Measurements from ENCODE around the gene PTPRR. TPM values are rescaled to one million over a fixed set of nuclear protein-coding genes. Genes with fewer than 3 reads are reported as not detected.

PTPRR gene
- total and polyA plus RNA-seq, 8 donors: 0.45 to 11.1 (median 3.9) TPM; not detected in 2

DNA sequence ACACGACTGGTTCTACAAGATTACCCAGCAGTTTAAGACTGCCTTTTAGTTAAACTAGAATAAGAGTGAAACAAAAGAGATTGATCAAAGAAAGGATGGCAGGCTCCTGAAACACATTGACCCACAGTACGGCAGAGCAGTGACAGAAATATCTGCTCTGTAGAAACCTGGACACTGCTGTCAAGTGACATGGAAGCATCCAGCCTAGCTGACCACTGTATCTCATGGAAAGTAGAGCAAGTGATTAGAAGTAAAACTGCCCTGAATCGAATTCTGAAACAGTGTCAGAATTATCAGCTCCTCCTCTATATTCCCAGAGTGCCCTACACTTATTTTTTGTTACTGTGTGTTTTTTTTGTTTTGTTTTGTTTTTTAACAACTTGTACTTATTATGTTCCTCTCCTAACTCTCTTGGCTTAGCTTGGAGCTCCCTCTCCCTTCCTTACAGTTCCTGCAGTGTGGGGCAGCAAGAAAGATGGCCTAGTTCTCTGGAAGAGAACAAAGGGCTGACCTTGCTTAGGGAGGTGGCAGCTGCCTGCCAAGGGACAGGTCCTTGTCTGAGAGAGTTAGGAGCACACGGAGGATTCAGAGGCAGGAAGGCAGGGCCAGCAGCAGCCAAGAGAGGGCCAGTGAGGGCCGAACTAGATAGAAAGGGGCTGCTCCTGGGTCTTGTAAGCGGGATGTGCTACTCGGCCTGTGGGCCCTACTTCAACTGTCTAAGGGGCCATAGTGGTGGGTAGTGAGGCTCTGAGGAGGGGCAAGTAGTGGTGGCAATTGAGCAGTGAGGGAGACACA, 97.2 kb downstream of the PTPRR start:
- no peaks in the 10 kb centered on the region for H3K4me1 ChIP-seq
- intact Hi-C loops (cut with DNase I; ENCODE audit: low total_unique reads): no loop called here
- H3K9me3 ChIP-seq: peaks cover 0 to 3% (median 0%) of the 10 kb centered on the region in 4 donors
- H3K36me3 ChIP-seq: no peaks in the 10 kb centered on the region
- no peaks in the 10 kb centered on the region for H3K27me3 ChIP-seq
- WGBS, 5 donors: 68 to 73% (median 72%) methylated on average over 7 of the region's 7 CpGs
- TF ChIP-seq, protein P1, sequence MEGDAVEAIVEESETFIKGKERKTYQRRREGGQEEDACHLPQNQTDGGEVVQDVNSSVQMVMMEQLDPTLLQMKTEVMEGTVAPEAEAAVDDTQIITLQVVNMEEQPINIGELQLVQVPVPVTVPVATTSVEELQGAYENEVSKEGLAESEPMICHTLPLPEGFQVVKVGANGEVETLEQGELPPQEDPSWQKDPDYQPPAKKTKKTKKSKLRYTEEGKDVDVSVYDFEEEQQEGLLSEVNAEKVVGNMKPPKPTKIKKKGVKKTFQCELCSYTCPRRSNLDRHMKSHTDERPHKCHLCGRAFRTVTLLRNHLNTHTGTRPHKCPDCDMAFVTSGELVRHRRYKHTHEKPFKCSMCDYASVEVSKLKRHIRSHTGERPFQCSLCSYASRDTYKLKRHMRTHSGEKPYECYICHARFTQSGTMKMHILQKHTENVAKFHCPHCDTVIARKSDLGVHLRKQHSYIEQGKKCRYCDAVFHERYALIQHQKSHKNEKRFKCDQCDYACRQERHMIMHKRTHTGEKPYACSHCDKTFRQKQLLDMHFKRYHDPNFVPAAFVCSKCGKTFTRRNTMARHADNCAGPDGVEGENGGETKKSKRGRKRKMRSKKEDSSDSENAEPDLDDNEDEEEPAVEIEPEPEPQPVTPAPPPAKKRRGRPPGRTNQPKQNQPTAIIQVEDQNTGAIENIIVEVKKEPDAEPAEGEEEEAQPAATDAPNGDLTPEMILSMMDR (IDR thresholded peaks at IDR 0.05): no peak
- no peak for TF ChIP-seq POLR2AphosphoS5 (IDR thresholded peaks at IDR 0.05)
- no peak for TF ChIP-seq EP300 (IDR thresholded peaks at IDR 0.05)
- no peak for TF ChIP-seq POLR2A (IDR thresholded peaks at IDR 0.05)
- no peak for DNase-seq
- H3K4me3 ChIP-seq: no peak overlapping the region
- no peak overlapping the region for H3K27ac ChIP-seq

DNA sequence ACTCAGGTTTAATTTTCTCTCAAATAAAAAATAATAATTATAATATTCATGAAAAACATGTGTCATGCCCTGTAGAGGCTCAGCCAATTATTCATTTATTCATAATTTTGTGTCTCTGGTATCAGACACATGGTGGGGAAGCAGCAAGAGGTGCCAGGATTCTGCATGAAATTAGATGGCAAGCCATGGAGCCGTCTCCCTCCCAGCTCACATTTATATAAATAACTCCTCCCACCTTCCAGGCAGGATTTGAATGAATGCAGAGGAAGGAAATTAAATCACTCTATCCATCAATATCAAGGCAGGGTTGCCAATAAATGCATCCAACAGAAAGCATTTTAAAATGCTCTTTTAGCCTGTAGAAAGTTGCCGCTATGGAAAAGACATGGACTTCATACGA, 98.1 kb downstream of the PTPRR start:
- H3K9me3 ChIP-seq: peaks cover 0 to 3% (median 0%) of the 10 kb centered on the region in 4 donors
- no peak overlapping the region for H3K4me3 ChIP-seq
- TF ChIP-seq POLR2AphosphoS5 (IDR thresholded peaks at IDR 0.05) (no peak), POLR2A (IDR thresholded peaks at IDR 0.05) (no peak), EP300 (IDR thresholded peaks at IDR 0.05) (no peak)
- TF ChIP-seq, protein P1 (IDR thresholded peaks at IDR 0.05): no peak
- intact Hi-C loops (cut with DNase I; ENCODE audit: low total_unique reads): no loop called here
- no peaks in the 10 kb centered on the region for H3K36me3 ChIP-seq
- H3K27me3 ChIP-seq: no peaks in the 10 kb centered on the region
- H3K4me1 ChIP-seq: no peaks in the 10 kb centered on the region
- no peak for DNase-seq
- WGBS, 5 donors: 77 to 83% (median 78%) methylated on average over 3 of the region's 3 CpGs
- H3K27ac ChIP-seq: no peak overlapping the region

DNA sequence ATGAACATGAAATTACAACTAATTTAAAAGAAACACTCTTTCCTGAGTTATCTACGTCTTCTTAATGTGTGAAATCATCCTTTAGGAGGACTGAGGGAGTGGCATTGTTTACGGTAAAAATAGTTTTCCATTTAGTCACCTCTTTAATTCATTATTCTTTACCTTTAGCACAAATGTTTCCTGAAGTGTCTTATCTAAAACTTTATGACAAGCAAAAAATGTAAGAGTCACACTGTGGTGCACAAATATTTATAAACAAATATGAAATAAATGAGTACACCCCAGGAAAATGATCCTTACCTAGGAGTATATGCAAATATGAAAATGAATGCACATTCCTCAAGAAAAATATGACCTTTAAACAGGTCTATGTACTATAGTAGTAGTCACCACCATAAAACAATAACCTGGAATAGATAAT, 104.6 kb downstream of the PTPRR start:
- H3K4me1 ChIP-seq: no peaks in the 10 kb centered on the region
- H3K36me3 ChIP-seq: no peaks in the 10 kb centered on the region
- no peak overlapping the region for H3K27ac ChIP-seq
- intact Hi-C loops (cut with DNase I; ENCODE audit: low total_unique reads): no loop called here
- 39 to 71% (median 49%) methylated on average over 2 of the region's 2 CpGs for WGBS, 5 donors
- TF ChIP-seq, protein P1 (IDR thresholded peaks at IDR 0.05): no peak
- no peak for TF ChIP-seq POLR2AphosphoS5 (IDR thresholded peaks at IDR 0.05)
- TF ChIP-seq POLR2A (IDR thresholded peaks at IDR 0.05): no peak
- TF ChIP-seq EP300 (IDR thresholded peaks at IDR 0.05): no peak
- peaks cover 0 to 3% (median 0%) of the 10 kb centered on the region in 4 donors for H3K9me3 ChIP-seq
- no peaks in the 10 kb centered on the region for H3K27me3 ChIP-seq
- H3K4me3 ChIP-seq: no peak overlapping the region
- peak in 1 of 2 donors; percentile 31 for DNase-seq

DNA sequence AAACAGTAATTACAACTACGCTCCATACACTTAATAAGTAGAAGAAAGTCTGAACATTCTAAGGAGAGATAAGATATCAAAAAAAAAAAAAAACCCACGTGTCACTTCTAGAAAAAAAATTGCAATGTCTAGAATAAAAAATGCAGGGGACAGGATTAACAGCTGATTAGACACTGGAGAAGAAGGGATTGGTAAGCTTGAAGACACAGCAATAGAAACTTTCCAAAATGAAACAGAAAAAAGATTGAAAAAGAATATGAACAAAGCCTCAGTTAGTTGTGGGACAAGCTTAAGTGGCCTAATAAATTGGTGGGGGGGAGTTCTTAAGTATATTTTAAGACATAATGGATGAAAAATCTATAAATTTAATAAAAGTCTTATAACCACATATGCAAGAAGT, 105.5 kb downstream of the PTPRR start:
- H3K4me1 ChIP-seq: no peaks in the 10 kb centered on the region
- no peak for DNase-seq
- H3K27ac ChIP-seq: no peak overlapping the region
- intact Hi-C loops (cut with DNase I; ENCODE audit: low total_unique reads): no loop called here
- no peaks in the 10 kb centered on the region for H3K27me3 ChIP-seq
- H3K4me3 ChIP-seq: no peak overlapping the region
- TF ChIP-seq POLR2A (IDR thresholded peaks at IDR 0.05) (no peak), POLR2AphosphoS5 (IDR thresholded peaks at IDR 0.05) (no peak), EP300 (IDR thresholded peaks at IDR 0.05) (no peak)
- TF ChIP-seq, protein P1 (IDR thresholded peaks at IDR 0.05): no peak
- H3K36me3 ChIP-seq: no peaks in the 10 kb centered on the region
- H3K9me3 ChIP-seq: no peaks in the 10 kb centered on the region
- WGBS, 5 donors: 88 to 94% (median 89%) methylated on average over 2 of the region's 2 CpGs

Data from stomach (tissue), 9 donors.